ENCODE results near the gene ZFYVE28. TPM values are rescaled to one million over a fixed set of nuclear protein-coding genes. Genes with fewer than 3 reads are reported as not detected.

Gene ZFYVE28
- total RNA-seq, 1 experiment from 2014 or later: 19.2 TPM

GRCh38 chr4:2417226-2417764 is 1.1 kb downstream of the ZFYVE28 start:
- Histone ChIP-seq H3K9me3 (ENCODE audit: control insufficient read depth in 1 of 2, insufficient read depth in 1 of 2, low read depth in 1 of 2, low read length in 2 of 2) (no peaks in the 10 kb centered on the region), H2AFZ (ENCODE audit: low read depth, low read length, poor library complexity, severe bottlenecking) (no peak overlapping the region), H3K36me3 (ENCODE audit: control insufficient read depth in 1 of 2, insufficient read depth in 2 of 2, low read length in 2 of 2) (no peaks in the 10 kb centered on the region), H3K4me3 (replicated peaks in 1 of 2; ENCODE audit: low read depth in 1 of 2, low read length in 2 of 2) (peak overlapping the region; percentile 73 to 76), H3K79me2 (ENCODE audit: insufficient read depth, low read length) (peaks cover 34% of the 10 kb centered on the region), H3K27ac (ENCODE audit: low read depth, low read length) (peak overlapping the region; percentile 59; the same call in 1 of the 2 replicates), H4K20me1 (ENCODE audit: insufficient read depth) (no peaks in the 10 kb centered on the region), H3K4me2 (ENCODE audit: low read length) (peak overlapping the region; percentile 96), H3K27me3 (ENCODE audit: insufficient read depth, low read length) (peaks cover 19% of the 10 kb centered on the region; the same call in 1 of the 2 replicates), H3K9ac (ENCODE audit: low read length) (peak overlapping the region; percentile 68), H3K4me1 (ENCODE audit: control insufficient read depth in 1 of 2, insufficient read depth in 2 of 2, low read length in 2 of 2) (peaks cover 30 to 61% of the 10 kb centered on the region in 2 experiments), H3K9me2 (ENCODE audit: insufficient read depth) (no peaks in the 10 kb centered on the region)
- RAD21 ChIA-PET (ENCODE audit: low non-redundant PET in 1 of 2, low total read pairs in 2 of 2, uncharacterized antibody in 2 of 2, unreplicated experiment in 2 of 2): no interaction called here
- TF ChIP-seq ZFX (IDR thresholded peaks at IDR 0.05) (no peak), REST (IDR thresholded peaks at IDR 0.05; ENCODE audit: low read depth) (no peak), ATF3 (IDR thresholded peaks at IDR 0.05) (no peak)
- POLR2A ChIA-PET: no interaction called here
- no peak for ATAC-seq
- BruUV-seq (replicated peaks): no TSS peak
- intact Hi-C loops (cut with micrococcal nuclease): no loop called here
- no peak for DNase-seq (ENCODE audit: low read depth, low spot score)
- CTCF ChIA-PET: no interaction called here

- DNase-seq (ENCODE audit: low read depth, low spot score): no peak
- ATAC-seq: no peak
- peak overlapping the region; percentile 68 for H3K9ac ChIP-seq (ENCODE audit: low read length)
- ChIA-PET POLR2A (no interaction called here), RAD21 (ENCODE audit: low non-redundant PET in 1 of 2, low total read pairs in 2 of 2, uncharacterized antibody in 2 of 2, unreplicated experiment in 2 of 2) (no interaction called here), CTCF (interaction anchor here (2.3 kb wide), 1 partner anchor 25 kb away, joined by 9 read pairs; no protein-coding TSS in a partner anchor)
- intact Hi-C loops (cut with micrococcal nuclease): no loop called here
- H3K9me3 ChIP-seq (ENCODE audit: control insufficient read depth in 1 of 2, insufficient read depth in 1 of 2, low read depth in 1 of 2, low read length in 2 of 2): no peaks in the 10 kb centered on the region
- TF ChIP-seq ZFX (IDR thresholded peaks at IDR 0.05): peak; percentile 41; the same call in 1 of the 2 replicates
- TF ChIP-seq FOSL1 (IDR thresholded peaks at IDR 0.05; ENCODE audit: low read depth): no peak
- TF ChIP-seq POLR2AphosphoS5 (IDR thresholded peaks at IDR 0.05; ENCODE audit: low read depth, low read length): 0 out of 2 replicates have a peak, but pooled peaks have one; percentile 15
- TF ChIP-seq SIN3A (IDR thresholded peaks at IDR 0.05; ENCODE audit: low read depth): no peak
- BruUV-seq (replicated peaks): no TSS peak
- no peak overlapping the region for H2AFZ ChIP-seq (ENCODE audit: low read depth, low read length, poor library complexity, severe bottlenecking)
- H3K4me3 ChIP-seq (replicated peaks in 1 of 2; ENCODE audit: low read depth in 1 of 2, low read length in 2 of 2): peak overlapping the region; percentile 73 to 76
- peak overlapping the region; percentile 59; the same call in 1 of the 2 replicates for H3K27ac ChIP-seq (ENCODE audit: low read depth, low read length)
- H3K79me2 ChIP-seq (ENCODE audit: insufficient read depth, low read length): peaks cover 40% of the 10 kb centered on the region
- H3K27me3 ChIP-seq (ENCODE audit: insufficient read depth, low read length): peaks cover 19% of the 10 kb centered on the region; the same call in 1 of the 2 replicates
- peaks cover 36 to 67% of the 10 kb centered on the region in 2 experiments for H3K4me1 ChIP-seq (ENCODE audit: control insufficient read depth in 1 of 2, insufficient read depth in 2 of 2, low read length in 2 of 2)
- H3K9me2 ChIP-seq (ENCODE audit: insufficient read depth): no peaks in the 10 kb centered on the region
- peak overlapping the region; percentile 96 for H3K4me2 ChIP-seq (ENCODE audit: low read length)
- no peaks in the 10 kb centered on the region for H3K36me3 ChIP-seq (ENCODE audit: control insufficient read depth in 1 of 2, insufficient read depth in 2 of 2, low read length in 2 of 2)
- H4K20me1 ChIP-seq (ENCODE audit: insufficient read depth): no peaks in the 10 kb centered on the region
Measured at GRCh38 chr4:2416564-2417225, 1.8 kb downstream of the ZFYVE28 start.

Data from HCT116 (cell line).